Endodermal cell (in vitro differentiated cells): ENCODE data around the gene SOX13. TPM values are rescaled to one million over a fixed set of nuclear protein-coding genes. Genes with fewer than 3 reads are reported as not detected.
A peak's percentile ranks its signal among the peaks of the same experiment; 100 is the strongest.

Source experiments
- DNase-seq: peaks from one replicate; pipeline ENCODE4 v3.0.0-alpha.2; 2017
- H3K27ac ChIP-seq: 2 replicates; pipeline ENCODE4 v1.5.1; 2013; ENCODE audit warnings: mild to moderate bottlenecking, low read depth, low read length, moderate library complexity
- H3K27me3 ChIP-seq: 2 replicates; pipeline ENCODE4 v1.6.1; 2013; ENCODE audit warnings: mild to moderate bottlenecking, low read length, moderate library complexity; ENCODE audit not compliant: insufficient read depth, control insufficient read depth, poor library complexity, severe bottlenecking
- H3K36me3 ChIP-seq: 2 replicates; pipeline ENCODE4 v1.7.0; 2013; ENCODE audit warnings: mild to moderate bottlenecking, low read length, moderate library complexity; ENCODE audit not compliant: control insufficient read depth, insufficient read depth
- H3K4me1 ChIP-seq: one replicate; pipeline ENCODE4 v1.7.0; 2013; ENCODE audit warnings: low read length; ENCODE audit not compliant: control insufficient read depth, insufficient read depth
- H3K4me3 ChIP-seq: 2 replicates; pipeline ENCODE4 v1.5.1; 2013; ENCODE audit warnings: mild to moderate bottlenecking, low read length, moderate library complexity
- H3K9ac ChIP-seq: 2 replicates; pipeline ENCODE4 v1.6.1; 2013; ENCODE audit warnings: mild to moderate bottlenecking, low read length, moderate library complexity; ENCODE audit not compliant: poor library complexity, severe bottlenecking; ENCODE audit errors: extremely low read depth
- H3K9me3 ChIP-seq: 2 replicates; pipeline ENCODE4 v1.6.1; 2013; ENCODE audit warnings: mild to moderate bottlenecking, low read length, moderate library complexity; ENCODE audit not compliant: control insufficient read depth
- H3K27ac Mint-ChIP-seq: 2 replicates; pipeline ENCODE4 v1.8.0; 2020; ENCODE audit warnings: mixed read lengths
- H3K27me3 Mint-ChIP-seq: 2 replicates; pipeline ENCODE4 v1.8.0; 2021; ENCODE audit warnings: mild to moderate bottlenecking, mixed read lengths; ENCODE audit not compliant: insufficient read depth
- H3K36me3 Mint-ChIP-seq: 2 replicates; pipeline ENCODE4 v1.8.0; 2020; ENCODE audit warnings: low read depth, mixed read lengths
- H3K4me1 Mint-ChIP-seq: 2 replicates; pipeline ENCODE4 v1.8.0; 2020; ENCODE audit warnings: mixed read lengths
- H3K4me3 Mint-ChIP-seq: 2 replicates; pipeline ENCODE4 v1.8.0; 2020; ENCODE audit warnings: mild to moderate bottlenecking, moderate library complexity, mixed read lengths
- H3K9me3 Mint-ChIP-seq: 2 replicates; pipeline ENCODE4 v1.8.0; 2020; ENCODE audit warnings: mild to moderate bottlenecking, mixed read lengths
- CTCF ChIP-seq: fragments of 200-600 bp; sonication (generic); conservative IDR thresholded peaks from 2 replicates; pipeline ENCODE4 v1.5.0; 2021; ENCODE audit warnings: antibody characterized with exemption, mild to moderate bottlenecking
- WGBS, 2 experiments: methylation state at CpG; one replicate each; pipeline versions ENCODE4 v1.1.5 to v1.1.7; 2013; ENCODE audit warnings: missing lambda C conversion rate in 2 of 2, mixed read lengths in 1 of 2; ENCODE audit not compliant: insufficient coverage in 1 of 2, insufficient read length in 1 of 2; 5-methylcytosine and 5-hydroxymethylcytosine counted together
- total RNA-seq, 2 donors: library from RNA; stranded (reverse); fragmentation: NEBNext Ultra II Directional in 1 of 2; extraction: Animal tissue kit (Norgen Biotek cat#: 25700) in 1 of 2; gene quantifications; 2 replicates in 1 of 2; 3 replicates in 1 of 2; pipeline ENCODE4 v1.2.1, GENCODE V29; 2021

Gene SOX13
- total RNA-seq, 2 donors from 2014 or later = 75.3 to 85.3 TPM

GRCh38 chr1:204033306-204033705, 39.6 kb upstream of the SOX13 start:
- Histone ChIP-seq H3K9ac (no peak overlapping the region), H3K27ac (no peak overlapping the region), H3K36me3 (peaks cover 5% of the 10 kb centered on the region), H3K9me3 (no peaks in the 10 kb centered on the region), H3K4me1 (no peaks in the 10 kb centered on the region), H3K4me3 (no peak overlapping the region), H3K27me3 (no peaks in the 10 kb centered on the region)
- Mint-ChIP-seq H3K27me3 (no peaks in the 10 kb centered on the region), H3K9me3 (no peaks in the 10 kb centered on the region), H3K4me1 (peaks cover 25% of the 10 kb centered on the region), H3K4me3 (no peak overlapping the region), H3K27ac (no peak overlapping the region), H3K36me3 (peaks cover 12% of the 10 kb centered on the region)
- TF ChIP-seq CTCF = no peak
- no peak for DNase-seq
- WGBS, 2 experiments = 86 to 100% methylated on average over 1 of the region's 1 CpG

- H3K9ac ChIP-seq = no peak overlapping the region
- Mint-ChIP-seq H3K36me3 (peaks cover 9% of the 10 kb centered on the region), H3K27me3 (no peaks in the 10 kb centered on the region), H3K4me1 (peaks cover 29% of the 10 kb centered on the region), H3K4me3 (no peak overlapping the region), H3K27ac (no peak overlapping the region), H3K9me3 (no peaks in the 10 kb centered on the region)
- no peaks in the 10 kb centered on the region for H3K9me3 ChIP-seq
- peaks cover 3% of the 10 kb centered on the region for H3K36me3 ChIP-seq
- TF ChIP-seq CTCF = peak; percentile 73
- no peak overlapping the region for H3K27ac ChIP-seq
- no peak overlapping the region for H3K4me3 ChIP-seq
- 82 to 94% methylated on average over 6 to 14 of the region's 14 CpGs for WGBS, 2 experiments
- H3K4me1 ChIP-seq = no peaks in the 10 kb centered on the region
- peak; percentile 62 for DNase-seq
- no peaks in the 10 kb centered on the region for H3K27me3 ChIP-seq
These were observed 35.8 kb upstream of the SOX13 start for GRCh38 chr1:204036882-204037655.

- Histone ChIP-seq H3K27me3 (no peaks in the 10 kb centered on the region), H3K9ac (no peak overlapping the region), H3K36me3 (no peaks in the 10 kb centered on the region), H3K4me1 (no peaks in the 10 kb centered on the region), H3K9me3 (no peaks in the 10 kb centered on the region), H3K4me3 (no peak overlapping the region), H3K27ac (no peak overlapping the region)
- WGBS, 2 experiments = 73 to 79% methylated on average over 5 to 10 of the region's 10 CpGs
- Mint-ChIP-seq H3K36me3 (peaks cover 4% of the 10 kb centered on the region), H3K4me1 (peaks cover 23% of the 10 kb centered on the region), H3K4me3 (no peak overlapping the region), H3K27me3 (peaks cover 3% of the 10 kb centered on the region), H3K27ac (no peak overlapping the region), H3K9me3 (no peaks in the 10 kb centered on the region)
- DNase-seq = no peak
- TF ChIP-seq CTCF = no peak
These were observed 31.6 kb upstream of the SOX13 start for GRCh38 chr1:204041232-204041767.
